Stimulated activated CD8-positive, alpha-beta memory T cell treated with anti-CD3 and anti-CD28 coated beads, Interleukin-12 subunit alpha, Interleukin-12 subunit beta, amount 100 ng/mL, for 4 hours (primary cell): ENCODE data around the gene WDR48.

ENCODE experiments used
- DNase-seq: peaks from one replicate; pipeline ENCODE4 v3.0.0-alpha.2; 2020; ENCODE audit warnings: low read depth

WDR48 gene

GRCh38 chr3:39064646-39065045 lies 12.8 kb downstream of the WDR48 start:
- DNase-seq = no peak

GRCh38 chr3:39065197-39065596 lies 13.4 kb downstream of the WDR48 start:
- DNase-seq = no peak

DNA sequence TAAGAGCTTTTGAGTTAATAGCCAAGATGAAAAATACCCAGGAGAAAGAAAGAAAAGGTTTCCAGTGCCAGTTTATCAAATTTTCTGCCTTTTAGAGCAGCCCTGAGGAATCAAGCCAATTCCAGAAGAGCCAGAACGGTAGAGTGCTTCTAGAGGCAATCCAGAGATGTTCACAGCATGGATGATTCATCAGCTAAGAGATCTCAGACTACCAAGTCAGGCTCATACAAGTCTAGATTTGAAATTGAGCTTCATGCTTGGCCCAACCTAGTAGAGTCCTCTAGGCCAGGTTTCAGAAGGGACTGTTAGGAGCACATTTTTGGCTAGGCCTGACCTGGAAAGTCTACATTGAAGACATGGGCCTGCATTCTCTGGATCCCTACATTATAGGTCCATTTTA lies 15.5 kb downstream of the WDR48 start:
- no peak for DNase-seq

DNA sequence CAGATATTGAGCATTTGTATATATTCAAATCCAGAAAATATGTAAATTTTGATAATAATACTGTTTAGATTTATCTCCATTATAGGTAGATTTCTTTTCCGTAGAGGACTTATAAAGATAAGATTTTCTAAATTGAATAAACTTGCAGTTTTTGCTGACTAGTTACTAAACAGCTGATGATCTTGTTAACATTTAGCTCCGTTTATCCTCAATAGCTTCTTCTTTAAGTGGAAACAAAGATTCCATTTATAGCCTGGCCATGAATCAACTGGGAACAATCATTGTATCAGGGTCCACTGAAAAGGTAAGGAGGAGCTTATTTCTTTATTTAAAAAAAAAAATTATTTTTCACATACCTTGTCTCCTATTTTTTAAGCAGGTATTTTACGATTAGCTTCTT lies 16.7 kb downstream of the WDR48 start:
- DNase-seq = no peak

- DNase-seq = no peak
Measured at GRCh38 chr3:39075910-39076309, 24.1 kb downstream of the WDR48 start.

GRCh38 chr3:39079530-39079929 lies 27.7 kb downstream of the WDR48 start:
- no peak for DNase-seq

- no peak for DNase-seq
Measured at GRCh38 chr3:39080026-39080425, 28.2 kb downstream of the WDR48 start.

- no peak for DNase-seq
Measured at GRCh38 chr3:39082666-39083313, 31.0 kb downstream of the WDR48 start.

DNA sequence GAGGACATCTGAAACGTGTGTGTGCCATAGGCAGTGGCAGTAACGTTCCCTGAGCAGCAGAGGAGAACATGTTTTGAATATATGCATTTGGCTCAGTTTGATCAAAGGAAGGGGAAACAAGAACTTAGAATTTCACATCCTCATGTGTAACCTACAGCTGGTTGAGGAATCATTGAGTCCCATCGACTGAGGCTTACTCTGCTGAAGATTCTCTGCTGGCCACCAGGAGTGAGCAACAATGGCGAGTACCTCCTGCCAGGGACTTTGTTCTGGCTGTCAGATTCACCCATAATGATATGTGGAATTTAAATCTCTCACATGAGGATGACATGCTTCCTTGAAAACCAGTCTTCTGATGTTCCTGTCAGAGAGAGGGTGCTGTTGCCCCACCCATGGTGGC lies 34.3 kb downstream of the WDR48 start:
- no peak for DNase-seq

DNA sequence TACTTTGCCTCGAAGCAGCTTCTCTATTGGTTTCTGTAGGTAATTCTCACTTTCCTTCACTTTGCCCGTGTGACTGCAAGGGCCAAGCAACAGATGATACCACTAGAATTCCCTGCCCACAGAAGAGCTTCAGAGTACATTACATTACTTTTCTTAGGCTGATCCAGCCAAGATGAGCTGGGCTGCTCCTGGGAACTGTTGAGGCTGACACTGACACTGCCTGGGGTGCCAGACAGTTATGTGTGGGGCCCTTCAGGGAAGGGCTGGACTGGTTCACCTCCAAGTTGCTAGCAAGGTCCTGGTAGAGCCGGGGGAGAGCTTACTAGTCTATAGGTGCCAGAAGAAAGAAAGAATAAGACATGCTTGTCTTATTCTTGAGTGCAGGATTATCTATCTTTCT lies 36.6 kb downstream of the WDR48 start:
- DNase-seq = no peak

DNA sequence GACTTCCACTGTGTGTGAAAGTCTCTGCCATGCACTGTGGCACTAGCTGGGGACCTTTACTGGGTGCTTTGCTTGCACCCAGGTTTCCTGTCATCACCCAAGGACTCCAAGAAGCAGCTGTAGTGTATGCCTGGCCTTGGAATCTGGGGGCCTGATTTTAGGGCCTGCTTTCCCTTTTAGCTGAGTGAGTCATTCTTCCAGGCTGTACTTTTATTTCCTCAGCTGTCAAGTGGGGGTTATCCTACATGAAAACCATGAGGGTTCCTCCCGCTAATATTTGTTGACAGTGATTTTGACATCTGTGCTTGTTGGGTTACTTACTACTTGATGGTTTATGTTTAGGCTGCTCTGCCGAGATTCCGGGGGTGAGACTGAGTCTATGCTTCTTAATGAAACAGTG lies 37.1 kb downstream of the WDR48 start:
- DNase-seq = no peak

DNA sequence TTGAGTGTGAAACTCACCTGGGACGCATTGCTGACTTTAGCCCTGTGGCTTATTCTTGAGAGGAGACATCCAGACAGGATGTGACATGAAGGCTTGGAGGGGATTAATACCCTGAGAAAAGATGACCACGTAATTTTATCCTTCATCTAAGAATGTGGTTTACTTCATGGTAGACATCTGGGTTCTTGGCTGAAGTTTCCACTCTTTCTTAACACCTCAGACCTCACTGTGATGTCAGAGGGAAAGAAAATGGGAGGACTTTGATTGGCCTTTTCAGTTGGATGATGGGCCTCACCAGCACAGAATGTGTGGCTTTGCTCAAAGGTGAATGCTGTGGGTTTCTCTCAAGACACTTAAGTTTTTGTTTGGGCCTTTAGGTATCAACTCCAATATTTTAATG lies 39.1 kb downstream of the WDR48 start:
- DNase-seq = no peak

DNA sequence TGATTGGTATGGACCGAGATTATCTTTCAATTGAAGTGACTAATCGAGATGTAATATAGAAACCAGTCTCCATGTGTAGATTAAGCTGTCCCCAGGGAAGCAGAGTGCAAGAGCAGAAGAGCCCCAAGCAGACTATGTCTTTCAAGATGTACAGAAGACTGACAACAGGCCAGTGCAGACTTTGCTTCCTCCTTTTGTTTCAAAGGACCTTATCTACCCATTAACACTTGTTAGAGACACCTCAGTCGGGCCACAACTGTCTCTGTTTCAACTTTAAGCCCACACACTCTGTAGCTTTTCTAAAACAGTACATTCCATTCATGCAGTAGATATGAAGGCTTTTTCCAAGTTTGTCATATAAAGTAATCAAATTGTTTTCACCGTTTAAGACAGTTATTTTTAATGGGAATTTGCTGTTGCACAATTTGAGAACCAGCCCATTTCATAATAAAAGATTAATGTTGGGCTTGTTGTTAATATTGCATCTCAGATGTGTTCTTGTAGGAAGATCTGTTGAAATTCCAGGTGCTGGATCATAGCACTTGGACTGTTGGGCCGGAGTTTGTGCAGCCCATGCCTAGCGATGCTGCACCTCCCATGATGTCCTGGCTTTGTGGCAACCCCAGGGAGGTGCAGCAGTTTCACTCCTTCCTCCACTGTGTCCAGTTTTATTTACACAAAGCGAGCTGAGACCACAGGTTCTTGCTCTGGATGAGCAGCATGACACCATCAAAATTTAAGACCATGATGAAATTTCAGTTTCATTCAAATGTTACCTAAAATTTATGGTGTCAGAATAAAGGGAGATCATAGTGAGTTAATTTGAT lies 43.2 kb downstream of the WDR48 start:
- no peak for DNase-seq

DNA sequence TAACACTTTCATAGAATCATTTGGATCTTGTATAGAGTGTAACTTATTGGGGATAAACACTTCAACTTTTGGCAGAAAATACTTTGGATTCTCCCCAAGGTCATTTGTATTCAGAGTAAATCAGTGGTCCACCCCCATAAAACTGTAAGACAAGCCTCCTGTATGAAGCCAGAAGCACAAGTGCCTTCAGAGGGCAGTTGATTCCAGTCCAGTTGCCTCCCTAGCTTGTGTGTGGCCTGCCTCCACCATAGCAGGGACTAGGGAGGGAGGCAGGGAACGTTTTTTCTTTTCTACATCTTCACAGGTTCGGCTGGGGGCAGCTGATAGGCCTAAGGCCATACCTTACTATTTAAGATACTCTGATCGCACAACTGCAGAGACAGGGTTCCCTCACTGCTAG lies 44.0 kb downstream of the WDR48 start:
- no peak for DNase-seq

DNA sequence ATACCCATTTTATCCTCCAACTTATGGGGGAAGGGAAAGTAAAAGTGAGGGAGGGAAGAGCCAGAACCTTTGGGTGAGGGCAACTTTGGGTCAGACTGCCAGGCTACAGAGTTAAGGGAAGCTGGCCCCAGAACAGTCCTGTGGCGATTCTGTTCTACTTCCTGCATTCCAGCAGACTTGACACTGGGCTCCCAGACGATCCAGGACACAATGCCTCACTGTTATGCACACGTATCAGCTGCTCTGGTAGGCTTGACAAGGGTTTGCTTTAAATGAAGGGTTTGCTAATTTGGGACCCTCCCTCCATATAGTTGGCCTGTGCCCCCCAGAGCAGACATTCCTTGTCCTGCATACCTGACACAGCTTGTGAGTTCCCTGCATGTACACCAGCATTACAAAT lies 45.0 kb downstream of the WDR48 start:
- DNase-seq = no peak

DNA sequence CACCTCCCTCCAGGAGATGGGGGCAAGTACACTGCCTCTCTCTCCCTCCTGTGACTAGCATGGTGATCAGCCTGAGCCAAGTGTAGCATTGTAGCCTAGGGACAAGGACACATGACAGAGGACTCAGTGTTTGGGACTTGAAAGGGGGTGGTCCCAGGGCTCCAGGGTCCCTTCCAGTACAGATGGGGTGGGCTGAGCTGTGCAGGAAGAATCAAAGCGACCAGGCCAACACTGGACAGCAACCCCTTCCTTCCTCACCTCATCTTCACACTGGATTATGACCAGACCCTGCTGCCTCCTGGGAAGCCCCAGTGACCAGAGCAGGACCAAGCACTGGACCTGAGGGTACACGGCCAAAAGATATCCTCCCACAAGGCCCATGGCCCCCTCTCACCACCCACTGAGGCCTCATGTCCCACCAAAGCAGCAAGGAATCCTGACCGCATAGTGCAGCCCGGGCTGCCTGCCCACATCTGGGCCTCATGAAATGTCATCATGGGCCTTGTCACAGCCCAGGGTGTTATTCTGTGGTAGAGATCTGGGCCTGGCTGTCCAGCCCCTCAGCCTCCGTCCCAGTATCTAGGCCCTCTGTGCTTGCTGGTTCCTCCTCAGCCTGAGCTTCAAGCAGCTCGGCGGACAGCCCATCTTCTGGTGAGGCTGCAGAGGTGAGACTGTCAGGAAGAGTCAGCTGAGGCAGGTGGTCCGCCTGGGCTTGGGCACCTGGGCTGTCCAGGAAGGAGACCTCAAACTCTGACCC lies 46.1 kb downstream of the WDR48 start:
- no peak for DNase-seq

- no peak for DNase-seq
Measured at GRCh38 chr3:39098473-39099000, 46.7 kb downstream of the WDR48 start.

- no peak for DNase-seq
Measured at GRCh38 chr3:39099242-39099641, 47.4 kb downstream of the WDR48 start.

DNA sequence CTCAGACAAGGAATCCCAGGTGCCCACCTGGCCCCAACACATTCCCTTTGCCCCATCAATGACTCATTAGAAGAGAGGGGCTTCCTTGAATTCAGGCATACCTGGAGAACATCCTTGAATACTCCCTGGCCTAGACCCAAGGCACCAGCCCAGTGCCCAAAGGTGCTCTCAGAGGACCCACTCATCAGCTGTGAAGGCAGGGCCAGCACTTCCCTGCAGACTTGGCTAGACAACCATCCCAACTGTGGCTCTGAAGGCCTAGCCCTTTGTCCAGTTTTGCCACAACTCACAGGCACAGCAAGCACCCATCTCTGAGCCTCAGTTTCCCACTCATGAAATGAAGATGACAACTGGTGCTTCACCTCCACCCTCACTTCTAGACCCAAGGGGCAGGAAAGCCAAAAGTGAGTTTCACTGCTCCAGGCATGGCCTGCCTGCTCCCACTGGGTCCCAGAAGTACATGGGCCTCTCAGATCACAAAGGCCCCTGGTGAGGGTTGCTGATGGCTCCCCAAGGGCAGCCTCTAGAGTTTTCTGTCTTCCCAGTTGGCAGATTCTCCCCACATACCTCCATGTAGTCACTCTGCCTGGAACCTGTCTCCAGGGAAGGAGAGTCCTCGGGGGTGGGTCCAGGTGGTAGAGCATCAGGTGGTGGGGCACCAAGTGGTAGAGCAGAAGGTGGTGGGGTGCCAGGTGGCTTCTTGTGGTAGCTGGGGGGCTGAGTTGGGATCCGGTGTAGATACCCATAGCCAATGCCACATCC lies 48.1 kb downstream of the WDR48 start:
- no peak for DNase-seq

DNA sequence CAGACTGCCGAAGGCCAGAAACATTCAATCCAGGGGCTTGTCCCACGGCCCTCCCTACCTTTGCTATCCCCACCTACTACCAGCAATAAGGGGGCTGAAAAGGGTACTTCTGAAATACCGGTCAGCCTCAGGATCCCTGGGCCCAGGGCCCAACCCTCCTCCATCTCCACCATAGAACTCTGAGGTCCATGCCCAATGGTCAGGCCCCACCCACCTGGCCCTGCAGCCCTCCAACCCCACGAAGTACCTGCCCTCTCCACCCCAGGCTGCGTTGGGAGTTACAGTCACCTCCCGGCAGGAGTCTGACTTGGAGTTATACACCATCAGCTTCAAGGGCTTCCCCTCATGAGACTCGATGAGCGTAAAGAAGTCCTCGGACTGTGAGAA lies 48.7 kb downstream of the WDR48 start:
- DNase-seq = no peak

DNA sequence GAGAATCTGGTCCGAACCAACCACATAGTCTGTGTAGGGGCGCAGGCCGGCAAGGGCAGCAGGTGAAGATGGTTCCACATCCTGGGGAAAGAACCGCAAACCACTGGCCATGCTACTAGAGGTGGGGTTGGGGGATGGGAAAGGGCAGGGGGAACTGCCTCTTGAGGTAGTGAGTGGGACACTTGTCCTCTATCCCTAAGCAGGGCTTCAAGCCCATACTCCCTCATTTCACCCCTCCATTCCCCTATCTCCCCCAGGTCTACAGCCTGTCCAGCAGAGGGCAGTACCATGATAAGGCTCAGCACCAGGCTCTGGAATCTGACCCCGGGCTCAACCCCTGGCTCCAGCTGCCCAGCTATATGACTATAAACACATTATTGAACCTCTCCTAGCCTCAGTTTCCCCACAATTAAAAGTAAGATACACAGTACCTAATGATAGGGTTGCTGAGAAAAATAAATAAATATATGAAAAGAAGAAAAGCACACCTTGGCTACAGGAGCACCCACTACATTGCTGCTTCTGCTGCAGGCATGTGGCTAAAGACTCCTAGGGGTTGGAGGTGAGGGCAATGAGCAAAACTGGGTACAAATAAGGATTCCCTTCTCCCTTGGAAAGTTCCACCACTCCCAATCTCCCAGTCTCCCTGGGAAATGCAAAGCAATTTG lies 49.3 kb downstream of the WDR48 start:
- no peak for DNase-seq
